HG02642 (cell line): ENCODE results near the gene OPTC.

Source experiments
- ATAC-seq: cut with Tn5 transposase; IDR thresholded peaks from one replicate; pipeline ENCODE4 v1.9.1; 2021; ENCODE audit warnings: mild to moderate bottlenecking; ENCODE audit not compliant: unreplicated experiment, poor library complexity

OPTC gene

DNA sequence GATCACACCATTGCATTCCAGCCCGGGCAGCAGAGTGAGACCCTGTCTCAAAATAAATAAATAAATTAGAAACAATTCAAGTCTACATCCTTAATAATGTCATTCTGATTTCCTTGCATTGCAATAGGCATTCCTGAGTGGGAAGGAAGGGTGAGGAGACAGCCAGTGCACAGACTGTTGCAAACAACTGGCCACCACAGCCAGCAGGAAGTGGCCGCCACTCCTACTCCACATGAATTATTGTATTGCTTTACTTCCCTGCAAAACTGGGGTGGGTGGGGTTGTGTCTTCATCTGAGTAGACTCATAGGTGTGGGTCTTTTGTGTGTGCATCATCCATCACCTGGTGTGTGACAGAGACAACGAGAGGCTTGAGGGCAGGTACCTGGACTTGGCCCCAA lies 60.1 kb downstream of the OPTC start:
- ATAC-seq, result no peak

DNA sequence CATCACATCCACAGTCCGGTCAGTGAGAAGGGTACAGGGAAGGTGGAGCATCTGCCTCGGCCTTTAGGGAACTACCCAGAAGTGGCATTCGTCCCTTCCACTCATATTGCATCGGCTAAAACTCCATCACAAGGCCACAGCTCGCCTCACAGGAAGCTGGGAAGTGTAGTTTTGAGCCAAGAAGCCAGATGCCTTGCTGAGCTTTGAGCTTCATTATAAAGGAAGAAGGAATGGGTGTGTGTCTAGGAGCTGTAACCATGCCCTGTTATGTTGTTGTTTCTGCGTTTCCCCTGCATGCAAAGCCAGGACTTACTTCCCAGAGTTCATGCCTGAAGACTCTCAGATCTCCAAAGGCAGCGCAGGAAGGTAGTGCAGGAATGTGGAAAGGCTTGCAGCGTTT lies 61.1 kb downstream of the OPTC start:
- no peak for ATAC-seq

DNA sequence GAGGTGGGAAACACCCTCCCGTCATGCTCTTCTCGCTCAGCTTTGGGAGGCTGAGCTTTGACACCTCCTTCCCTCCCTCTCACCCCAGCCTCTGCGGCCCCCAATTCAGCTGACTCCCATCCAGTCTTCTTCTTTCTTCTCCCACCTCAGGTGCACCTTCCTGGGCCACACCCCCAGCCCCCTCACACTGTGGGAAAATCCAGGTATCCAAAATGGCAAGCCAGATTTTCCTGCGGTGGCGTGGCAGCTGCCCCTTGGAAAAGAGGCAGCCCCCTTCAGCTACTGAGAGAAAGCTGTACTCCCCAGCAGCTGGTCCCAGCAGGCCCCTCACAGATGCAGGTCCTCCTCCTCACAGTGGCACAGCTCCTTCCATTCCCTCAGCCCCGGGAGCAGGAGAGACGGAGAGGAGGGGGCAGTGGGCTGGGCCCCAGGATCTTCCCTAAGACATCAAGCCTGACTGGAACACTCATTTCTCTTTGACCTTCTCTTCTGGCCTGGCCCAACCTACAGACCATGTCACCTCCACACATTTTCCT lies 61.6 kb downstream of the OPTC start:
- no peak for ATAC-seq

DNA sequence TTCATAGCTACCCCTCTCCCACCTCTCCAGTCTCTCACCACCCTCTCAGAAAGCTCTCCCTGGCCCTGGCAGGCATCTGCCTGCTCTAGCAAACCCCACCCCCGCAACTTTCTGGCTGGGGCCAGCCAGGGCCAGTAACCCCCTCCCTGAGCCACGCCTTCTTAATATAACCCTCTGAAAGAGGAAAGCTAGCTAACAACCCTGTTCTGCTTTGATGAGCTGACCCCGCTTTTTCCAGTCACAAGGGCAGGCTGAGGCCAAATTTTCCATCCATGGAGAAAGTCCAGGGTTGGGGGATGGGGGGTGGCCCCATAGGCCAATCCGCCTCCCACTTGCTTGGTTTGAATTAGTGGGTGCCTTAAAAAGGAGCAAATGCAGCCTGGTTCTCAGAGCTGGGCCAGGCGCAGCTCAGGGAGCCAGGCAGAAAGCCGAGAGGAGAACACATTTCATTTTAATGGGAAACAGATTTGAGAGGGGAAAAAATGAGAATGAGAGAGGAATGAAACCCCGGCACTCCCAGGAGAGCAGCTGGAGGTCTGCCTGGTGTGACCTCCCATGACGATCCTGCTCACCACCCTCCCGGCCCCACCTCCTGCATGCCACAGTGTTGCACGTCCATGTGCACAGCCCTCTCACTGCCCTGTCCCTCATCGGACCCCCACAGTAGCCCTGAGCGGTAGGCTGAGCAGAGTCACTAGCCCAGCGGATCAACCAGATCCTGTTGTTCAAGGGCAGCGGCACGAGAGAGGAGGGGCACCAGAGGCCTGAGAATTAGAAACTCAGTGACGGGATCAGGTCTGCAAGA lies 62.3 kb downstream of the OPTC start:
- no peak for ATAC-seq

DNA sequence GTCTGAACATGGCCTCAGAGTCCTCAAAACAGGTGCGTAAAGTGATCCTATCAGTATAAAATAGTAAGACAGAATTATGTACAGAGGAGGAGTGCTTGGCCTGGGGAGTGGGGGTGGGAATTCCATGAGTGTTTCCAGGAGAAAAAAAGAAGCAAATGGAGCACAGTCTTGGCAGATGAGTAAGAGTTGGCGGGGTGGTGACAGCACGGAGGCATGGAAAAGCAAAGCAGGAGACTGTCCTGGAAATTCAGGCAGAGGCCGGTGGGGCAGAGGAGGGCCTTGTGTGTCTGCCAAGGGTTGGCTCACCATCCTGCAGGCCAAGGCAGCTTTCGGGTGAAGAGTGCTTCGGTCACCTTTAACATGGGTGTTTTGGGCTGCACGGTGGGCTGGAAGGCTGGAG lies 63.4 kb downstream of the OPTC start:
- no peak for ATAC-seq

DNA sequence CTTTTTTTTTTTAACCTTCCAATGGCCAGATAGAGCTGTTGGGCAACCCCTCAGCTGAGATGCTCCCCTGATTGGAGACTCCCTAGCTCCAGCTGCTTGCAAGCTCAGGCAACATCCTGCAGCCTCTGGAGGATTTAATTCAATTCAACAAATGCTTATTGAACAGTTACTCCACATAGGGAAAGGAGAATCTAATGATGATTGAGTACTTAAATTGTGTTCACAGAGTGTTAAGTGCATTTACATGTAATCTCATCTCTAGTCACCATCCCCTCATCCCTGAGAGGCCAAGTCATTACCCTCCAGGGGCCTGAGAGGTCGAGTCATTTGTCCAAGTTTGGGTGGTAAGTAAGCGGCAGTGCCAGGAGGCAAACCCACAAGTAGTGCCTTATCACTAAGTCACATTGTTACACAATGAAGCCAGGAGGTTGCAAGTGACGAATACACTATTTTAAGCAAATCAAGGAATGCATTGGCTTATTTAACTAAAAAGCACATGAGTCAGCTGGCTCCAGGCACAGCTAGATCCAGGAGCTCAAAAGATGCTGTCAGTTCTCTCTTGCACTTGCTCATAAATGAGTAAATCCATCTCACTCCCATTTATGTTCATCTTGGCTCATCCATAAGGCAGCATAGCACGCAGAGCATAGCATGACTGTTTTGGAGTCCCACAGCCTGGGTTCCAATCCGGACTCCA lies 64.3 kb downstream of the OPTC start:
- ATAC-seq, result no peak
